Stimulated activated CD8-positive, alpha-beta memory T cell treated with anti-CD3 and anti-CD28 coated beads, Interleukin-7, amount 100 ng/mL, for 24 hours (primary cell): Measurements from ENCODE around the gene EXOC4.
"Not testable (repeated sequence)": the region's sequence is repeated elsewhere in the genome, so short reads cannot be mapped to it uniquely, and the experiment has no call there.

ENCODE experiments used
- DNase-seq: peaks from one replicate; pipeline ENCODE4 v3.0.0-alpha.2; 2020; ENCODE audit warnings: low read depth

The EXOC4 gene

GRCh38 chr7:134041477-134041876, 788.6 kb downstream of the EXOC4 start:
- no peak for DNase-seq

GRCh38 chr7:134042307-134042706, 789.4 kb downstream of the EXOC4 start:
- DNase-seq = no peak

- DNase-seq = no peak
Measured at GRCh38 chr7:134044682-134045081, 791.8 kb downstream of the EXOC4 start.

- DNase-seq = no peak
Measured at GRCh38 chr7:134045716-134046115, 792.8 kb downstream of the EXOC4 start.

- no peak for DNase-seq
Measured at GRCh38 chr7:134046594-134047128, 793.8 kb downstream of the EXOC4 start.

- DNase-seq = no peak
Measured at GRCh38 chr7:134047675-134048074, 794.8 kb downstream of the EXOC4 start.

GRCh38 chr7:134048166-134048565, 795.3 kb downstream of the EXOC4 start:
- no peak for DNase-seq

GRCh38 chr7:134051020-134051419, 798.1 kb downstream of the EXOC4 start:
- no peak for DNase-seq

GRCh38 chr7:134056816-134057215, 803.9 kb downstream of the EXOC4 start:
- no peak for DNase-seq

GRCh38 chr7:134058521-134058920, 805.6 kb downstream of the EXOC4 start:
- DNase-seq = no peak

- DNase-seq = no peak
Measured at GRCh38 chr7:134058980-134059379, 806.1 kb downstream of the EXOC4 start.

GRCh38 chr7:134059921-134060320, 807.0 kb downstream of the EXOC4 start:
- DNase-seq = no peak

GRCh38 chr7:134060874-134061273, 808.0 kb downstream of the EXOC4 start:
- no peak for DNase-seq

GRCh38 chr7:134062460-134062859, 809.6 kb downstream of the EXOC4 start:
- DNase-seq = no peak

- no peak for DNase-seq
Measured at GRCh38 chr7:134065415-134065814, 812.5 kb downstream of the EXOC4 start.

GRCh38 chr7:134067164-134067563, 814.3 kb downstream of the EXOC4 start:
- no peak for DNase-seq

GRCh38 chr7:134068670-134069069, 815.8 kb downstream of the EXOC4 start:
- no peak for DNase-seq

GRCh38 chr7:134069187-134069586, 816.3 kb downstream of the EXOC4 start:
- no peak for DNase-seq

- no peak for DNase-seq
Measured at GRCh38 chr7:134070673-134071072, 817.8 kb downstream of the EXOC4 start.

- no peak for DNase-seq
Measured at GRCh38 chr7:134071355-134072331, 818.8 kb downstream of the EXOC4 start.

GRCh38 chr7:134073276-134073675, 820.4 kb downstream of the EXOC4 start:
- no peak for DNase-seq

GRCh38 chr7:134075799-134076198, 822.9 kb downstream of the EXOC4 start:
- no peak for DNase-seq

- DNase-seq = not testable (repeated sequence)
Measured at GRCh38 chr7:134077560-134077959, 824.7 kb downstream of the EXOC4 start.

GRCh38 chr7:134078991-134079390, 826.1 kb downstream of the EXOC4 start:
- DNase-seq = no peak
